ENCODE data around the gene RARRES2.
"Not testable (repeated sequence)": the region's sequence is repeated elsewhere in the genome, so short reads cannot be mapped to it uniquely, and the experiment has no call there.

The RARRES2 gene

GRCh38 chr7:150314639-150315239 is 26.7 kb downstream of the RARRES2 start:
- no peaks in the 10 kb centered on the region for H3K9me3 ChIP-seq (ENCODE audit: severe bottlenecking)
- H3K4me3 ChIP-seq (ENCODE audit: severe bottlenecking), result no peak overlapping the region
- DNase-seq (ENCODE audit: low spot score) (no peak), ATAC-seq (ENCODE audit: low read depth) (no peak)
- H3K27ac ChIP-seq (ENCODE audit: poor library complexity, severe bottlenecking), result no peak overlapping the region
- no peak for TF ChIP-seq CTCF (IDR thresholded peaks at IDR 0.05; ENCODE audit: poor library complexity, severe bottlenecking)
- H3K27me3 ChIP-seq (ENCODE audit: insufficient read depth, poor library complexity, severe bottlenecking), result no peaks in the 10 kb centered on the region
- no peaks in the 10 kb centered on the region for H3K36me3 ChIP-seq (ENCODE audit: low read depth)
- H3K4me1 ChIP-seq (ENCODE audit: insufficient read depth, poor library complexity, severe bottlenecking), result peaks cover 7% of the 10 kb centered on the region

- no peak for TF ChIP-seq CTCF (IDR thresholded peaks at IDR 0.05; ENCODE audit: poor library complexity, severe bottlenecking)
- H3K36me3 ChIP-seq (ENCODE audit: low read depth), result no peaks in the 10 kb centered on the region
- no peak for ATAC-seq (ENCODE audit: low read depth)
- H3K4me1 ChIP-seq (ENCODE audit: insufficient read depth, poor library complexity, severe bottlenecking), result peaks cover 7% of the 10 kb centered on the region
- no peak for DNase-seq (ENCODE audit: low spot score)
- H3K27me3 ChIP-seq (ENCODE audit: insufficient read depth, poor library complexity, severe bottlenecking), result no peaks in the 10 kb centered on the region
- no peaks in the 10 kb centered on the region for H3K9me3 ChIP-seq (ENCODE audit: severe bottlenecking)
- H3K4me3 ChIP-seq (ENCODE audit: severe bottlenecking), result no peak overlapping the region
- H3K27ac ChIP-seq (ENCODE audit: poor library complexity, severe bottlenecking), result no peak overlapping the region
Measured at GRCh38 chr7:150313870-150314269, 27.6 kb downstream of the RARRES2 start.

- H3K27ac ChIP-seq (ENCODE audit: poor library complexity, severe bottlenecking), result no peak overlapping the region
- TF ChIP-seq CTCF (IDR thresholded peaks at IDR 0.05; ENCODE audit: poor library complexity, severe bottlenecking), result no peak
- no peaks in the 10 kb centered on the region for H3K36me3 ChIP-seq (ENCODE audit: low read depth)
Measured at GRCh38 chr7:150313367-150313809, 28.0 kb downstream of the RARRES2 start.

GRCh38 chr7:150312649-150313366 is 28.6 kb downstream of the RARRES2 start:
- not testable (repeated sequence) for H3K9me3 ChIP-seq (ENCODE audit: severe bottlenecking); H3K27me3 ChIP-seq (ENCODE audit: insufficient read depth, poor library complexity, severe bottlenecking); H3K4me3 ChIP-seq (ENCODE audit: severe bottlenecking); H3K4me1 ChIP-seq (ENCODE audit: insufficient read depth, poor library complexity, severe bottlenecking); ATAC-seq (ENCODE audit: low read depth); H3K36me3 ChIP-seq (ENCODE audit: low read depth); H3K27ac ChIP-seq (ENCODE audit: poor library complexity, severe bottlenecking); DNase-seq (ENCODE audit: low spot score)

More at GRCh38 chr7:150313367-150313809, 28.0 kb downstream of the RARRES2 start:
- Histone ChIP-seq H3K4me1 (ENCODE audit: insufficient read depth, poor library complexity, severe bottlenecking) (peaks cover 7% of the 10 kb centered on the region), H3K9me3 (ENCODE audit: severe bottlenecking) (no peaks in the 10 kb centered on the region), H3K27me3 (ENCODE audit: insufficient read depth, poor library complexity, severe bottlenecking) (no peaks in the 10 kb centered on the region), H3K4me3 (ENCODE audit: severe bottlenecking) (no peak overlapping the region)
- no peak for ATAC-seq (ENCODE audit: low read depth)
- no peak for DNase-seq (ENCODE audit: low spot score)

- H3K36me3 ChIP-seq (ENCODE audit: low read depth), result no peaks in the 10 kb centered on the region
- H3K4me3 ChIP-seq (ENCODE audit: severe bottlenecking), result no peak overlapping the region
- ATAC-seq (ENCODE audit: low read depth) (no peak), DNase-seq (ENCODE audit: low spot score) (no peak)
- H3K9me3 ChIP-seq (ENCODE audit: severe bottlenecking), result no peaks in the 10 kb centered on the region
- no peak for TF ChIP-seq CTCF (IDR thresholded peaks at IDR 0.05; ENCODE audit: poor library complexity, severe bottlenecking)
- H3K4me1 ChIP-seq (ENCODE audit: insufficient read depth, poor library complexity, severe bottlenecking), result peaks cover 7% of the 10 kb centered on the region
- H3K27ac ChIP-seq (ENCODE audit: poor library complexity, severe bottlenecking), result no peak overlapping the region
- H3K27me3 ChIP-seq (ENCODE audit: insufficient read depth, poor library complexity, severe bottlenecking), result no peaks in the 10 kb centered on the region
Measured at GRCh38 chr7:150311711-150312110, 29.7 kb downstream of the RARRES2 start.
